ENCODE data around the gene ZC3H15. TPM values are rescaled to one million over a fixed set of nuclear protein-coding genes. Genes with fewer than 3 reads are reported as not detected.
A peak's percentile ranks its signal among the peaks of the same experiment; 100 is the strongest.
"Not testable (repeated sequence)": the region's sequence is repeated elsewhere in the genome, so short reads cannot be mapped to it uniquely, and the experiment has no call there.

Gene ZC3H15
- total and polyA plus RNA-seq, 5 donors = 36.3 to 40.6 (median 38.9) TPM

- DNase-seq; H3K4me3 ChIP-seq (ENCODE audit: low read length); H3K27ac ChIP-seq (ENCODE audit: low read length); H3K9me3 ChIP-seq (ENCODE audit: control insufficient read depth, low read length); H3K4me1 ChIP-seq (ENCODE audit: control insufficient read depth, insufficient read depth, low read length); ATAC-seq; intact Hi-C loops (cut with DNase I); H3K27me3 ChIP-seq (ENCODE audit: control insufficient read depth, insufficient read depth): not testable (repeated sequence)
- 86% methylated on average over 9 of the region's 9 CpGs for WGBS
Observed at GRCh38 chr2:186521570-186522153, 35.6 kb downstream of the ZC3H15 start.

DNA sequence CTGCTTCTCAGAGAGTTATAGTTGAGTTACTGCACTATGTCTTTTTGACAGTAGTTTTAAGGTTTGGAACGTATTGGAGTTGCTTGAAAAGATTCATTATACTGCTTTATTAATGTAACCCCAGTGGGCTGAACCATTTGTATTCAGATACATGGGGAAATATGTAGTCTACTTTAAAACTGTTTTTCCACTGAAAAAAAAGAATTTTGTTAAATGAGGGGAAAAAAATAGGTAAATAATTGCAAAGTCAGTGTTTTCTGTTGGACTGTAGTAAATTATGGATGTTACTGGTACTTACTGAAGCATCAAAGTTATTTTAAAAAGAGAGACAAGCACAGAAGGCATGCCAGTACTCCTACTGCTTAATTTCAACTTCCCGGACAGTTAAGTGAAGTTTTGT lies 36.4 kb downstream of the ZC3H15 start:
- no peaks in the 10 kb centered on the region for H3K27me3 ChIP-seq (ENCODE audit: control insufficient read depth, insufficient read depth)

DNA sequence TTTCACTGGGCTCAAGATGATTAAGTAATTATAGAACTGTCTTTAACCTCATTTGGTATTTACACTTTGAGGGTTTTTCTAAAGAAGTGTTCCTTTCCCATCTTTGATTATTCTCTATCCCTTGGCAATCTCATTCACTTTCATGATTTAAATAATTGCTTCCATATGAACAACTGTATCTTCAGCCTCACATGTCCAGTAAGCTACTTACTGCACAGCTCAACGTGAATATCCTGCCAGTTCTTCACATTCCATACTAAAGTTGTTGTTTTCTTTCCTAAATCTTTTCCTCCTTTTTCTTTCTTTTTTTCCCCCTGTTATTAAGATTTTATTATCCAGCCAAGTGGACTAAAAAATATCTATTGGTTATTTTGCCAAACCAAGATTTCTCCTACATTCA lies 37.7 kb downstream of the ZC3H15 start:
- Histone ChIP-seq H3K9me3 (ENCODE audit: control insufficient read depth, low read length) (no peaks in the 10 kb centered on the region), H3K4me3 (ENCODE audit: low read length) (no peak overlapping the region), H3K27me3 (ENCODE audit: control insufficient read depth, insufficient read depth) (no peaks in the 10 kb centered on the region), H3K4me1 (ENCODE audit: control insufficient read depth, insufficient read depth, low read length) (no peaks in the 10 kb centered on the region), H3K27ac (ENCODE audit: low read length) (no peak overlapping the region)
- intact Hi-C loops (cut with DNase I) = no loop called here
- ATAC-seq (no peak), DNase-seq (no peak)
- WGBS = 45% methylated on average over 1 of the region's 1 CpG

More for the DNA sequence above, 36.4 kb downstream of the ZC3H15 start:
- intact Hi-C loops (cut with DNase I) = no loop called here
- no peaks in the 10 kb centered on the region for H3K9me3 ChIP-seq (ENCODE audit: control insufficient read depth, low read length)
- DNase-seq = no peak
- H3K4me3 ChIP-seq (ENCODE audit: low read length) = no peak overlapping the region
- no peaks in the 10 kb centered on the region for H3K4me1 ChIP-seq (ENCODE audit: control insufficient read depth, insufficient read depth, low read length)
- no peak overlapping the region for H3K27ac ChIP-seq (ENCODE audit: low read length)
- WGBS = 84% methylated on average over 2 of the region's 2 CpGs
- ATAC-seq = no peak

- ATAC-seq (no peak), DNase-seq (no peak)
- Histone ChIP-seq H3K4me3 (ENCODE audit: low read length) (no peak overlapping the region), H3K9me3 (ENCODE audit: control insufficient read depth, low read length) (no peaks in the 10 kb centered on the region), H3K27me3 (ENCODE audit: control insufficient read depth, insufficient read depth) (no peaks in the 10 kb centered on the region), H3K4me1 (ENCODE audit: control insufficient read depth, insufficient read depth, low read length) (no peaks in the 10 kb centered on the region), H3K27ac (ENCODE audit: low read length) (no peak overlapping the region)
- intact Hi-C loops (cut with DNase I) = no loop called here
- 67% methylated on average over 2 of the region's 2 CpGs for WGBS
Observed at GRCh38 chr2:186526281-186526680, 40.2 kb downstream of the ZC3H15 start.

GRCh38 chr2:186530314-186530713 lies 44.3 kb downstream of the ZC3H15 start:
- 91% methylated on average over 3 of the region's 3 CpGs for WGBS
- no peaks in the 10 kb centered on the region for H3K27me3 ChIP-seq (ENCODE audit: control insufficient read depth, insufficient read depth)
- intact Hi-C loops (cut with DNase I) = no loop called here
- ATAC-seq (no peak), DNase-seq (no peak)
- no peaks in the 10 kb centered on the region for H3K9me3 ChIP-seq (ENCODE audit: control insufficient read depth, low read length)
- no peaks in the 10 kb centered on the region for H3K4me1 ChIP-seq (ENCODE audit: control insufficient read depth, insufficient read depth, low read length)
- no peak overlapping the region for H3K27ac ChIP-seq (ENCODE audit: low read length)
- no peak overlapping the region for H3K4me3 ChIP-seq (ENCODE audit: low read length)

GRCh38 chr2:186531257-186531775 lies 45.3 kb downstream of the ZC3H15 start:
- Histone ChIP-seq H3K4me1 (ENCODE audit: control insufficient read depth, insufficient read depth, low read length) (no peaks in the 10 kb centered on the region), H3K27ac (ENCODE audit: low read length) (no peak overlapping the region), H3K27me3 (ENCODE audit: control insufficient read depth, insufficient read depth) (no peaks in the 10 kb centered on the region), H3K4me3 (ENCODE audit: low read length) (no peak overlapping the region), H3K9me3 (ENCODE audit: control insufficient read depth, low read length) (no peaks in the 10 kb centered on the region)
- DNase-seq (no peak), ATAC-seq (no peak)
- intact Hi-C loops (cut with DNase I) = no loop called here

- Histone ChIP-seq H3K27ac (ENCODE audit: low read length) (no peak overlapping the region), H3K9me3 (ENCODE audit: control insufficient read depth, low read length) (no peaks in the 10 kb centered on the region), H3K4me1 (ENCODE audit: control insufficient read depth, insufficient read depth, low read length) (no peaks in the 10 kb centered on the region), H3K27me3 (ENCODE audit: control insufficient read depth, insufficient read depth) (no peaks in the 10 kb centered on the region), H3K4me3 (ENCODE audit: low read length) (no peak overlapping the region)
- WGBS = 73% methylated on average over 1 of the region's 1 CpG
- intact Hi-C loops (cut with DNase I) = no loop called here
- no peak for DNase-seq
- ATAC-seq = peak in 1 of 2 donors; percentile 43
Observed at GRCh38 chr2:186532891-186533290, 46.8 kb downstream of the ZC3H15 start.

DNA sequence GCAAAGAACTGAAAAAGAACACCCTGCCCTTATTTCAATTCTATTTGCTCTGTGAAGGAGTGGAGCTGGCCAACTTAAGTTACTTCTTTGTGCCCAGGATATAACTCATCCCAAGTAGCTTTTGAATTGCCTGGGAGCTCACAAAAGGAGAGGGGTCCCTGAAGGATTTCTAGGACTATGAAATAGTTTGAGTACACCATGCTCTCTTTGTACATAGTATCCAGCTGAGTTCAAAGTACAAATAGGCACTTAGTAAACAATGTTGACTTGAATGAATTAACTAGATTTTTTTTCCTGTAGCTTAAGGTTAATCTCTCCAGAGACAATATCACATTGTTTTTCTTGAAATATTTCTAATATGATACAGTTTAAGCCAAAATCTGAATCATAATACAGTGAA lies 47.7 kb downstream of the ZC3H15 start:
- Histone ChIP-seq H3K4me1 (ENCODE audit: control insufficient read depth, insufficient read depth, low read length) (no peaks in the 10 kb centered on the region), H3K9me3 (ENCODE audit: control insufficient read depth, low read length) (no peaks in the 10 kb centered on the region), H3K27me3 (ENCODE audit: control insufficient read depth, insufficient read depth) (no peaks in the 10 kb centered on the region), H3K4me3 (ENCODE audit: low read length) (no peak overlapping the region), H3K27ac (ENCODE audit: low read length) (no peak overlapping the region)
- intact Hi-C loops (cut with DNase I) = no loop called here
- DNase-seq (no peak), ATAC-seq (no peak)

DNA sequence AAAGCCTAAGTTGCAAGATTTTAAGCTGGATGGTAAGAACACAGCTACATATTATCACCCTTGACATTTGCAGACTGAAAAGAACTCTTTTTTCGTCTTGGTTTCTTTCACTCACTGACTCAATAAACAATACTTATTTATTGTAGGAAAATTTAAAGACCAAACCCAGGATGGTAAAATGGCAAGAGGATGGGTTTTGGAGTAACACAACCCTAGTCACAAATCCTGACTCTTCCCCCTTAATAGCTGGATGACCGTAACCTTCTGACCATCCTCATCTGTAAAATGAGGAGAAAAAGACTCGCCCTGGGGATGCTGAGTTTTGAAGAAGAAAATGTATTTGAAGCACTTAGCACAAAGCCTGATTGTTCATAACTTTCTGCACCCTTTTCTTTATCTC lies 48.3 kb downstream of the ZC3H15 start:
- no peak overlapping the region for H3K27ac ChIP-seq (ENCODE audit: low read length)
- intact Hi-C loops (cut with DNase I) = no loop called here
- DNase-seq (no peak), ATAC-seq (no peak)
- no peaks in the 10 kb centered on the region for H3K27me3 ChIP-seq (ENCODE audit: control insufficient read depth, insufficient read depth)
- no peak overlapping the region for H3K4me3 ChIP-seq (ENCODE audit: low read length)
- WGBS = 77% methylated on average over 3 of the region's 3 CpGs
- H3K9me3 ChIP-seq (ENCODE audit: control insufficient read depth, low read length) = no peaks in the 10 kb centered on the region
- no peaks in the 10 kb centered on the region for H3K4me1 ChIP-seq (ENCODE audit: control insufficient read depth, insufficient read depth, low read length)

- H3K9me3 ChIP-seq (ENCODE audit: control insufficient read depth, low read length) = no peaks in the 10 kb centered on the region
- H3K4me1 ChIP-seq (ENCODE audit: control insufficient read depth, insufficient read depth, low read length) = no peaks in the 10 kb centered on the region
- intact Hi-C loops (cut with DNase I) = no loop called here
- no peaks in the 10 kb centered on the region for H3K27me3 ChIP-seq (ENCODE audit: control insufficient read depth, insufficient read depth)
- H3K4me3 ChIP-seq (ENCODE audit: low read length) = no peak overlapping the region
- no peak overlapping the region for H3K27ac ChIP-seq (ENCODE audit: low read length)
- no peak for DNase-seq
- WGBS = 96% methylated on average over 3 of the region's 3 CpGs
- ATAC-seq = no peak
Observed at GRCh38 chr2:186535861-186536260, 49.8 kb downstream of the ZC3H15 start.

- ATAC-seq (no peak), DNase-seq (no peak)
- Histone ChIP-seq H3K27ac (ENCODE audit: low read length) (no peak overlapping the region), H3K4me3 (ENCODE audit: low read length) (no peak overlapping the region), H3K27me3 (ENCODE audit: control insufficient read depth, insufficient read depth) (no peaks in the 10 kb centered on the region), H3K9me3 (ENCODE audit: control insufficient read depth, low read length) (no peaks in the 10 kb centered on the region), H3K4me1 (ENCODE audit: control insufficient read depth, insufficient read depth, low read length) (no peaks in the 10 kb centered on the region)
- WGBS = 86% methylated on average over 4 of the region's 4 CpGs
- intact Hi-C loops (cut with DNase I) = no loop called here
Observed at GRCh38 chr2:186537019-186537418, 51.0 kb downstream of the ZC3H15 start.

DNA sequence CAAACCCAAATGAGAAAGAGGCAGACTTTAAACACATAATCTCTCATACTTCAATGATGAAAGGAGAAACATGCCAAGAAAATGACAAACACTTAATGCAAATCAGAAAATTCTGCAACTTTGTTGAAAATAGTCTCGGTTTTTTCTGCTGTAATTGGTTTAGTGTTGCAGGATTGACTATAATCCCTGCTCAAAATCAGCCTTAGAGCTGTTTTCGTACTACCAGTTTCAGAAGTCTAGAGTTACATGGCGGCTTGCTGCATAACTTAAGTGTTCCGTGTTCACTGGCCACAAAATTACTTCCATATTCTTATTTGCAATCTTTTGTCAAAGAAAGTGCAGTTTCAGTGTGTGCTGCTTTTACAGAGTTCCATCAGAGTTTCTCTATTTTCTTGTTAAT lies 54.9 kb downstream of the ZC3H15 start:
- Histone ChIP-seq H3K27me3 (ENCODE audit: control insufficient read depth, insufficient read depth) (no peaks in the 10 kb centered on the region), H3K9me3 (ENCODE audit: control insufficient read depth, low read length) (no peaks in the 10 kb centered on the region), H3K27ac (ENCODE audit: low read length) (no peak overlapping the region), H3K4me3 (ENCODE audit: low read length) (no peak overlapping the region), H3K4me1 (ENCODE audit: control insufficient read depth, insufficient read depth, low read length) (peaks cover 1% of the 10 kb centered on the region)
- WGBS = 84% methylated on average over 4 of the region's 4 CpGs
- intact Hi-C loops (cut with DNase I) = no loop called here
- DNase-seq (no peak), ATAC-seq (no peak)
